Measurements from ENCODE around the gene AAK1.
"Not testable (repeated sequence)": the region's sequence is repeated elsewhere in the genome, so short reads cannot be mapped to it uniquely, and the experiment has no call there.

DNA sequence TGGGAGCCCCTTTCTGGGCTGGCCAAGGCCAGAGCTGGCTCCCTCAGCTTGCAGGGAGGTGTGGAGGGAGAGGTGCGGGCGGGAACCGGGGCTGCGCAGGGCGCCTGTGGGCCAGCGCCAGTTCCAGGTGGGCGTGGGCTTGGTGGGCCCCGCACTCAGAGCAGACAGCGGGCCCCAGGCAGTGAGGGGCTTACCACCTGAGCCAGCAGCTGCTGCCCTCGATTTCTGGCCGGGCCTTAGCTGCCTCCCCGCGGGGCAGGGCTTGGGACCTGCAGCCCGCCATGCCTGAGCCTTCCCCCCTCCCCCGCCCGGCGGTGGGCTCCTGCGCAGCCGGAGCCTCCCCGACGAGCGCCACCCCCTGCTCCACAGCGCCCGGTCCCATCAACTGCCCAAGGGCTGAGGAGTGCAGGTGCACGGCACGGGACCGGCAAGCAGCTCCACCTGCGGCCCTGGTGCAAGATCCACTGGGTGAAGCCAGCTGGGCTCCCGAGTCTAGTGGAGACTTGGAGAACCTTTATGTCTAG lies 21.5 kb downstream of the AAK1 start:
- TF ChIP-seq, protein P1, sequence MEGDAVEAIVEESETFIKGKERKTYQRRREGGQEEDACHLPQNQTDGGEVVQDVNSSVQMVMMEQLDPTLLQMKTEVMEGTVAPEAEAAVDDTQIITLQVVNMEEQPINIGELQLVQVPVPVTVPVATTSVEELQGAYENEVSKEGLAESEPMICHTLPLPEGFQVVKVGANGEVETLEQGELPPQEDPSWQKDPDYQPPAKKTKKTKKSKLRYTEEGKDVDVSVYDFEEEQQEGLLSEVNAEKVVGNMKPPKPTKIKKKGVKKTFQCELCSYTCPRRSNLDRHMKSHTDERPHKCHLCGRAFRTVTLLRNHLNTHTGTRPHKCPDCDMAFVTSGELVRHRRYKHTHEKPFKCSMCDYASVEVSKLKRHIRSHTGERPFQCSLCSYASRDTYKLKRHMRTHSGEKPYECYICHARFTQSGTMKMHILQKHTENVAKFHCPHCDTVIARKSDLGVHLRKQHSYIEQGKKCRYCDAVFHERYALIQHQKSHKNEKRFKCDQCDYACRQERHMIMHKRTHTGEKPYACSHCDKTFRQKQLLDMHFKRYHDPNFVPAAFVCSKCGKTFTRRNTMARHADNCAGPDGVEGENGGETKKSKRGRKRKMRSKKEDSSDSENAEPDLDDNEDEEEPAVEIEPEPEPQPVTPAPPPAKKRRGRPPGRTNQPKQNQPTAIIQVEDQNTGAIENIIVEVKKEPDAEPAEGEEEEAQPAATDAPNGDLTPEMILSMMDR (IDR thresholded peaks at IDR 0.05; ENCODE audit: insufficient read depth, low read depth, low read length): not testable (repeated sequence)
- not testable (repeated sequence) for TF ChIP-seq EZH2 (IDR thresholded peaks at IDR 0.05; ENCODE audit: insufficient read depth, low read length)

All from astrocyte (in vitro differentiated cells and primary cell).